Stimulated activated CD8-positive, alpha-beta memory T cell treated with anti-CD3 and anti-CD28 coated beads, Interleukin-12 subunit alpha, Interleukin-12 subunit beta, amount 100 ng/mL, for 24 hours (primary cell): ENCODE results near the gene ACLY.

Source experiments
- DNase-seq: peaks from one replicate; pipeline ENCODE4 v3.0.0-alpha.2; 2020; ENCODE audit errors: extremely low read depth

The ACLY gene

GRCh38 chr17:41918314-41919164 lies at the start of gene ACLY:
Gene ACLY (minus strand): TSS chr17:41918951. CDS start chr17:41913873, 5,078 bp downstream.
- peak; percentile 84 for DNase-seq

GRCh38 chr17:41967921-41968578 lies 49.3 kb upstream of the ACLY start:
- DNase-seq, result no peak

GRCh38 chr17:41967141-41967920 lies 48.6 kb upstream of the ACLY start:
- no peak for DNase-seq

- peak; percentile 81 for DNase-seq
These were observed 47.9 kb upstream of the ACLY start, which contains the start of gene CNP for GRCh38 chr17:41966463-41967140. Gene CNP (plus strand): TSS chr17:41966795. CDS start chr17:41966885, 90 bp downstream.

- peak; percentile 28 for DNase-seq
These were observed 47.1 kb upstream of the ACLY start for GRCh38 chr17:41965694-41966462.

- DNase-seq, result peak; percentile 16
These were observed 44.1 kb upstream of the ACLY start for GRCh38 chr17:41962768-41963434.

- no peak for DNase-seq
These were observed 43.4 kb upstream of the ACLY start for GRCh38 chr17:41962111-41962510.

GRCh38 chr17:41959336-41960095 lies 40.8 kb upstream of the ACLY start:
- no peak for DNase-seq

GRCh38 chr17:41959030-41959335 lies 40.2 kb upstream of the ACLY start:
- no peak for DNase-seq

GRCh38 chr17:41957869-41958439 lies 39.2 kb upstream of the ACLY start:
- DNase-seq, result no peak

- no peak for DNase-seq
These were observed 38.5 kb upstream of the ACLY start for GRCh38 chr17:41957031-41957868.

GRCh38 chr17:41956522-41956921 lies 37.8 kb upstream of the ACLY start:
- no peak for DNase-seq

GRCh38 chr17:41948762-41949460 lies 30.2 kb upstream of the ACLY start:
- DNase-seq, result no peak

GRCh38 chr17:41944943-41945342 lies 26.2 kb upstream of the ACLY start:
- DNase-seq, result no peak

- no peak for DNase-seq
These were observed 24.7 kb upstream of the ACLY start for GRCh38 chr17:41943492-41943891.

- no peak for DNase-seq
These were observed 24.0 kb upstream of the ACLY start for GRCh38 chr17:41942626-41943373.

- DNase-seq, result no peak
These were observed 22.4 kb upstream of the ACLY start for GRCh38 chr17:41941168-41941567.
